Tibial nerve (tissue), 4 donors: Measurements from ENCODE around the gene AP5M1.

Source experiments
- CTCF ChIP-seq, 5 experiments: fragments of 200-600 bp in 3 of 5; fragments of 450-650 bp in 2 of 5; sonication (generic) in 3 of 5; IDR thresholded peaks; one replicate each; pipeline ENCODE4 v1.5.1; 2016 to 2019; ENCODE audit warnings: antibody characterized with exemption in 5 of 5, mild to moderate bottlenecking in 3 of 5, moderate library complexity in 2 of 5
- EP300 ChIP-seq, 2 donors: sonication (generic); formaldehyde crosslinking; IDR thresholded peaks; one replicate each; pipeline ENCODE4 v1.6.1; 2017; ENCODE audit warnings: antibody characterized with exemption in 2 of 2, mild to moderate bottlenecking in 1 of 2
- POLR2A ChIP-seq, 2 donors: fragments of 450-650 bp; IDR thresholded peaks; one replicate each; pipeline ENCODE4 v1.6.1; 2017; ENCODE audit warnings: antibody characterized with exemption in 2 of 2, mild to moderate bottlenecking in 2 of 2, moderate library complexity in 2 of 2

- TF ChIP-seq CTCF (IDR thresholded peaks at IDR 0.05) (no peak), EP300 (IDR thresholded peaks at IDR 0.05) (no peak), POLR2A (IDR thresholded peaks at IDR 0.05) (no peak)
Observed at GRCh38 chr14:57244106-57244505, 24.7 kb upstream of the AP5M1 start.
